Colonic mucosa (tissue), 4 donors: ENCODE data around the gene DNAH10. TPM values are rescaled to one million over a fixed set of nuclear protein-coding genes. Genes with fewer than 3 reads are reported as not detected.
A peak's percentile ranks its signal among the peaks of the same experiment; 100 is the strongest.

ENCODE experiments used
- DNase-seq: peaks from one replicate; pipeline ENCODE4 v3.0.0-alpha.2; 2020
- H3K27ac ChIP-seq: fragments of 200-600 bp; one replicate; pipeline ENCODE4 v1.8.0; 2021
- H3K27me3 ChIP-seq: fragments of 200-600 bp; one replicate; pipeline ENCODE4 v1.8.0; 2021
- H3K36me3 ChIP-seq: fragments of 200-600 bp; one replicate; pipeline ENCODE4 v1.8.0; 2021
- H3K4me1 ChIP-seq: fragments of 200-600 bp; one replicate; pipeline ENCODE4 v1.8.0; 2021; ENCODE audit warnings: mild to moderate bottlenecking
- H3K4me3 ChIP-seq: fragments of 200-600 bp; one replicate; pipeline ENCODE4 v1.8.0; 2021
- H3K9ac ChIP-seq, 2 donors: one replicate each; pipeline ENCODE4 v1.7.0; 2013; ENCODE audit warnings: control low read depth in 2 of 2, low read depth in 2 of 2, low read length in 2 of 2
- H3K9me3 ChIP-seq: fragments of 200-600 bp; one replicate; pipeline ENCODE4 v1.8.0; 2021
- intact Hi-C: fragments of 100-400 bp; cut with DNase I; formaldehyde crosslinking; loops from one replicate; pipeline ENCODE4 v1.14.1; 2022
- total RNA-seq, 2 donors: library from RNA; stranded (reverse); fragmentation: NEBNext Ultra II Directional in 1 of 2; extraction: Animal tissue kit (Norgen Biotek cat#: 25700) in 1 of 2; gene quantifications; one replicate each; pipeline ENCODE4 v1.2.1, GENCODE V29; 2021
- TF ChIP-seq, protein P1 (sequence below): fragments of 200-600 bp; IDR thresholded peaks from one replicate; pipeline ENCODE4 v1.8.0; 2022; ENCODE audit warnings: antibody characterized with exemption, mild to moderate bottlenecking
- donor health status: healthy.
- donor health status: DM: no; HTN: no; CAD: no.
- donor health status: DM: no; HTN: no; CAD: no.

Gene DNAH10
- total RNA-seq, 2 donors from 2014 or later = 0.32 to 0.35 TPM

DNA sequence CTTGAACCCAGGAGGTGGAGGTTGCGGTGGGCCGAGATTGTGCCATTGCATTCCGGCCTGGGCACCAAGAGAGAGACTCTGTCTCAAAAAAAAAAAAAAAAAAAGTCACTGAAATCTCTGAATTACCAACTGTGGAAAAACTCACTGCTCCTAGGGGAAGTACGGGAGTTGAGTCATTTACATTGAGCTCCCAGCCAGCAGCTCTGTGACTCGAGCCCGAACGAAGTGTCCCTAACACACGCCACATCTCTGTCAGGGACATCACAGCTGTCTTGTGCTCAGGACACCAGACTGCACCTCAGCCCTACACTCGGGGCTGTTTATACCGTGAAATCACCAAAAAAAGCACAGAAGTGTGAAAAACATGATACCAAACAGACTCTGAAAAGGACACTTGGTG is 28.9 kb upstream of the DNAH10 start:
- no peaks in the 10 kb centered on the region for H3K27me3 ChIP-seq
- TF ChIP-seq, protein P1, sequence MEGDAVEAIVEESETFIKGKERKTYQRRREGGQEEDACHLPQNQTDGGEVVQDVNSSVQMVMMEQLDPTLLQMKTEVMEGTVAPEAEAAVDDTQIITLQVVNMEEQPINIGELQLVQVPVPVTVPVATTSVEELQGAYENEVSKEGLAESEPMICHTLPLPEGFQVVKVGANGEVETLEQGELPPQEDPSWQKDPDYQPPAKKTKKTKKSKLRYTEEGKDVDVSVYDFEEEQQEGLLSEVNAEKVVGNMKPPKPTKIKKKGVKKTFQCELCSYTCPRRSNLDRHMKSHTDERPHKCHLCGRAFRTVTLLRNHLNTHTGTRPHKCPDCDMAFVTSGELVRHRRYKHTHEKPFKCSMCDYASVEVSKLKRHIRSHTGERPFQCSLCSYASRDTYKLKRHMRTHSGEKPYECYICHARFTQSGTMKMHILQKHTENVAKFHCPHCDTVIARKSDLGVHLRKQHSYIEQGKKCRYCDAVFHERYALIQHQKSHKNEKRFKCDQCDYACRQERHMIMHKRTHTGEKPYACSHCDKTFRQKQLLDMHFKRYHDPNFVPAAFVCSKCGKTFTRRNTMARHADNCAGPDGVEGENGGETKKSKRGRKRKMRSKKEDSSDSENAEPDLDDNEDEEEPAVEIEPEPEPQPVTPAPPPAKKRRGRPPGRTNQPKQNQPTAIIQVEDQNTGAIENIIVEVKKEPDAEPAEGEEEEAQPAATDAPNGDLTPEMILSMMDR = no peak
- no peak overlapping the region for H3K27ac ChIP-seq
- H3K4me1 ChIP-seq = no peaks in the 10 kb centered on the region
- H3K9ac ChIP-seq = no peak overlapping the region
- no peak overlapping the region for H3K4me3 ChIP-seq
- DNase-seq = no peak
- intact Hi-C loops = no loop called here
- H3K36me3 ChIP-seq = no peaks in the 10 kb centered on the region
- H3K9me3 ChIP-seq = no peaks in the 10 kb centered on the region

DNA sequence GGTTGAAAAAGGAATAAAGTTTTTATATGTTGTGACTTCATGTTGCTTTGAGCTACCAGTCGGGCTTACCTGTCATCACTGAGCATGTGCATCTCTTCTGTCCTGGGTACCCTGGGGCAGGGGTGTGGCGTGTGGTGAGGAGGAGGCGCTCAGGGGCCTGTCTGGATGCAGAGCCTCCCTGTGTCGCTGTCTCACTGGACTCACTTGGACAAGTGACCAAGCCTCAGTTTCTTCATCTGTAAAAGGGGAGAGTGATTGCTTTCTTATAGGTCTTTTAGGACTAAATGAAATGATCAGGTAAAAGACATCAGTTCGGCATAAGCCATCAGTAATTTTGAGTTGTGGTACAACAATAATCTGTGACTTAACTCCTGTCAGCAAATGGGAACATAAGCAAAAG is 27.8 kb upstream of the DNAH10 start:
- Histone ChIP-seq H3K4me1 (no peaks in the 10 kb centered on the region), H3K9ac (no peak overlapping the region), H3K27ac (no peak overlapping the region), H3K27me3 (no peaks in the 10 kb centered on the region), H3K4me3 (no peak overlapping the region), H3K9me3 (no peaks in the 10 kb centered on the region), H3K36me3 (no peaks in the 10 kb centered on the region)
- intact Hi-C loops = no loop called here
- peak; percentile 7 for DNase-seq
- TF ChIP-seq, protein P1 = no peak

DNA sequence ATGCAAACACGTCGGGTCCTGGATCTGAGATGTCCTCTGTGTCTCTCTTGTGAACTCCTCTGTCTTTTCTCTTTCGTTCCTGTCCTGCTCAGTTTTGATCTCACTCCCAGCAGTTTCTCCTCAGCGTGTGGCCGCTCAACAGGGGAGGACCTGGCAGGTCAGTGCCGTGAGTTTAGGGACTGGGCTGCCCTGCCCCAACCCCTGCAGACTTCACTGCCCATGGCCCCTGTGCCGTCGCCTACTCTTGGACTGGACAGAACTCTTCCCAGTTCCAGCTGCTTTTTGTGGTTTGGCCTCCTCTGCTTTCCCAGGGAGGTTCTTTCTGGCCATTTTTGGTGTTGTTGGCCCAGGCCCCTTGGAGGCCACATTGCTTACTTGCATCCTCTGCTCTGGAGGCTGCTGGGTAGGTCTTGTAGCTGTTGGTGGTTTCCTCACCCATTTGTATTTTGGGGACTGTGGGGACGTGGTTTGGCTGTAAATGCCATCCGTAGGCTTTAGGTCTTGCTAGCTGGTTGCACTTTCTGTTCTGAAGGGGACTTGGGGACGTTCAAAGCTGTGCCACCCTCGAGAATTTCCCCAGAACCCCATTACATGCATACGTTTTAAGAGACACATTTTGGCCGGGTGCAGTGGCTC is 20.0 kb upstream of the DNAH10 start:
- TF ChIP-seq, protein P1 = no peak
- Histone ChIP-seq H3K27me3 (no peaks in the 10 kb centered on the region), H3K9ac (no peak overlapping the region), H3K36me3 (peaks cover 4% of the 10 kb centered on the region), H3K4me3 (no peak overlapping the region), H3K9me3 (no peaks in the 10 kb centered on the region), H3K4me1 (no peaks in the 10 kb centered on the region), H3K27ac (no peak overlapping the region)
- no peak for DNase-seq
- intact Hi-C loops = no loop called here

DNA sequence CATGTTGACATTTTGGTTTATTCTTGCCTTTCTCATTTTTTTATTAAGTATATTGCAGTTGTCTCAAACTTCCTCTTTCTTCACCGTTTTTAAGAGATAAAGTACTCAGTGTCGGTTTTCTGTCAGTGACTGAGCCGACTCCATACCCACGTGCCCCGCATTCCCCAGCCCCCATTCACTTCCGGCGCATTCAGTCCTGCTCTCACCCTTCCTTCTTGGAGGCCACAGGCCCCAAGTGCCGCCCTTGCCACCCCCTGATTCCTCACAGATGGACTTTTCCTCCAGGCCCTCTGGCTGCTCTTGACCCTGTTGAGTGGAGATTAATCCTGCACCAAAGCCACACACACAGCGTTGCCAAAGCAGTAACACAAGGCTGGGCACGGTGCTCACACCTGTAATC is 19.1 kb upstream of the DNAH10 start:
- TF ChIP-seq, protein P1 = no peak
- no peak for DNase-seq
- intact Hi-C loops = no loop called here
- Histone ChIP-seq H3K4me1 (no peaks in the 10 kb centered on the region), H3K9me3 (no peaks in the 10 kb centered on the region), H3K27ac (no peak overlapping the region), H3K4me3 (no peak overlapping the region), H3K9ac (no peak overlapping the region), H3K27me3 (no peaks in the 10 kb centered on the region), H3K36me3 (peaks cover 4% of the 10 kb centered on the region)

DNA sequence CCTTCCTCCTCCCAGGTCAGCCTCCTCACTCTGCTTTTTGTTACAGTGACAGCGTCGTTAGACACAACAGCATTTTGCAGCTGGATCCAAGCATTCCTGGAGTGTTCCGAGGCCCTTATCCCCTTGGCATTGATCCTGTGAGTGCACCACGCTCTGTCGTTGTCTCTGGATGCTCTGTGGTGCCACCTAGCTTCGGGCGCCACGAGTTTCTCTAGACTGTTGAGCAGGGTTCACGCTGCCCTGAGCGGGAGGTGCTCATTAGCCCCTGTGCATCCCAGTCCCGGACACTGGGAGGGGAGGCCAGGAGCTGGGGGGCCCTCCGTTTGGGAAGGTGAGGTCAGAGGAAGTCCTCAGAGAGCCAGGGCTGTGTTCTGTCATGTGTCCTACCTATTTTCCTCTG is 17.3 kb upstream of the DNAH10 start:
- Histone ChIP-seq H3K36me3 (peaks cover 17% of the 10 kb centered on the region), H3K4me3 (no peak overlapping the region), H3K4me1 (no peaks in the 10 kb centered on the region), H3K27me3 (no peaks in the 10 kb centered on the region), H3K27ac (no peak overlapping the region), H3K9ac (no peak overlapping the region), H3K9me3 (no peaks in the 10 kb centered on the region)
- TF ChIP-seq, protein P1 = no peak
- intact Hi-C loops = no loop called here
- DNase-seq = no peak
